IMR-90 (cell line): ENCODE results near the gene SUPT3H.

ENCODE experiments used
- CTCF ChIP-seq: conservative IDR thresholded peaks from 2 replicates; pipeline ENCODE4 v1.5.1; 2012; ENCODE audit warnings: mild to moderate bottlenecking, low read depth, low read length, improper control_type of control experiment
- MXI1 ChIP-seq: IDR thresholded peaks from 2 replicates; pipeline ENCODE4 v1.6.1; 2012; ENCODE audit warnings: low read depth, mild to moderate bottlenecking, low read length, moderate library complexity, borderline replicate concordance
- POLR2A ChIP-seq: IDR thresholded peaks from 2 replicates; pipeline ENCODE4 v1.6.1; 2012; ENCODE audit warnings: mild to moderate bottlenecking, low read depth, low read length
- RAD21 ChIP-seq: IDR thresholded peaks from 2 replicates; pipeline ENCODE4 v1.6.1; 2012; ENCODE audit warnings: low read length, improper control_type of control experiment
- RFX5 ChIP-seq: IDR thresholded peaks from 2 replicates; pipeline ENCODE4 v1.8.0; 2012; ENCODE audit warnings: low read depth, mild to moderate bottlenecking, low read length, moderate library complexity
- TF ChIP-seq, protein P1 (sequence below): fragments of 150-350 bp; IDR thresholded peaks from 2 replicates; pipeline ENCODE4 v1.6.1; 2017; ENCODE audit warnings: mild to moderate bottlenecking, antibody characterized with exemption, low read length, low read depth

- TF ChIP-seq MXI1 (no peak), CTCF (no peak), RFX5 (no peak), POLR2A (no peak), RAD21 (no peak)
- TF ChIP-seq, protein P1, sequence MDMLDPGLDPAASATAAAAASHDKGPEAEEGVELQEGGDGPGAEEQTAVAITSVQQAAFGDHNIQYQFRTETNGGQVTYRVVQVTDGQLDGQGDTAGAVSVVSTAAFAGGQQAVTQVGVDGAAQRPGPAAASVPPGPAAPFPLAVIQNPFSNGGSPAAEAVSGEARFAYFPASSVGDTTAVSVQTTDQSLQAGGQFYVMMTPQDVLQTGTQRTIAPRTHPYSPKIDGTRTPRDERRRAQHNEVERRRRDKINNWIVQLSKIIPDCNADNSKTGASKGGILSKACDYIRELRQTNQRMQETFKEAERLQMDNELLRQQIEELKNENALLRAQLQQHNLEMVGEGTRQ, result no peak
These were observed 24.1 kb downstream of the SUPT3H start for GRCh38 chr6:45353654-45354053.
